Subcutaneous adipose tissue (tissue), 4 donors: ENCODE results near the gene SLC22A5. TPM values are rescaled to one million over a fixed set of nuclear protein-coding genes. Genes with fewer than 3 reads are reported as not detected.

Source experiments
- total RNA-seq, 4 donors: library from RNA; depleted of rRNA; stranded (reverse); fragments of >200 nt; gene quantifications; one replicate each; pipeline ENCODE4 v1.1.0, GENCODE V29; 2016
- TF ChIP-seq, protein P1 (sequence below): fragments of 450-650 bp; IDR thresholded peaks from one replicate; pipeline ENCODE4 v1.5.1; 2016; ENCODE audit warnings: low read depth, mild to moderate bottlenecking, control low read depth, antibody characterized with exemption, moderate library complexity

SLC22A5 gene
- total RNA-seq, 4 donors from 2014 or later = 5.6 to 8.2 (median 6.8) TPM

DNA sequence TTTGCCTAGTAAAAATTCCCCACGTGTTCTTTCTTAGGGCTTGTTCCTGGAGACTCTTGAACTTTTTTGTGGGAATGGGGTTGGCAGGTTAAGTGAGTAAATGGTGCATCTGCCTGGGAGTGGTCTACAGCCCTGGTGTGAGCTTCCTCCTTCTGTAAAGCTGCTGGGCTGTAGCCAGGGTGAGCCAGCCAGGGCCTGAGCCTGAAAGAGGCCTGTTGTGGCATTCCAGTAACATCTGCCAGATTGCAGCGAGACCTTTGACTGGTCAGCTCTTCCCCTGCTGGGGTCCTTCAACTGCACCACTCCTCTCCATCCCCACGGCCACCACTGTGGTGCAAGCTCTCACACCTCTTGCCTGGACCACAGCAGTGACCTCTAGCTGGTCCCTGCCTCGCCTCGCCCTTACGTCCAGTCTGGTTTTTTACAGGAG, 47.5 kb downstream of the SLC22A5 start:
- TF ChIP-seq, protein P1, sequence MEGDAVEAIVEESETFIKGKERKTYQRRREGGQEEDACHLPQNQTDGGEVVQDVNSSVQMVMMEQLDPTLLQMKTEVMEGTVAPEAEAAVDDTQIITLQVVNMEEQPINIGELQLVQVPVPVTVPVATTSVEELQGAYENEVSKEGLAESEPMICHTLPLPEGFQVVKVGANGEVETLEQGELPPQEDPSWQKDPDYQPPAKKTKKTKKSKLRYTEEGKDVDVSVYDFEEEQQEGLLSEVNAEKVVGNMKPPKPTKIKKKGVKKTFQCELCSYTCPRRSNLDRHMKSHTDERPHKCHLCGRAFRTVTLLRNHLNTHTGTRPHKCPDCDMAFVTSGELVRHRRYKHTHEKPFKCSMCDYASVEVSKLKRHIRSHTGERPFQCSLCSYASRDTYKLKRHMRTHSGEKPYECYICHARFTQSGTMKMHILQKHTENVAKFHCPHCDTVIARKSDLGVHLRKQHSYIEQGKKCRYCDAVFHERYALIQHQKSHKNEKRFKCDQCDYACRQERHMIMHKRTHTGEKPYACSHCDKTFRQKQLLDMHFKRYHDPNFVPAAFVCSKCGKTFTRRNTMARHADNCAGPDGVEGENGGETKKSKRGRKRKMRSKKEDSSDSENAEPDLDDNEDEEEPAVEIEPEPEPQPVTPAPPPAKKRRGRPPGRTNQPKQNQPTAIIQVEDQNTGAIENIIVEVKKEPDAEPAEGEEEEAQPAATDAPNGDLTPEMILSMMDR = no peak

DNA sequence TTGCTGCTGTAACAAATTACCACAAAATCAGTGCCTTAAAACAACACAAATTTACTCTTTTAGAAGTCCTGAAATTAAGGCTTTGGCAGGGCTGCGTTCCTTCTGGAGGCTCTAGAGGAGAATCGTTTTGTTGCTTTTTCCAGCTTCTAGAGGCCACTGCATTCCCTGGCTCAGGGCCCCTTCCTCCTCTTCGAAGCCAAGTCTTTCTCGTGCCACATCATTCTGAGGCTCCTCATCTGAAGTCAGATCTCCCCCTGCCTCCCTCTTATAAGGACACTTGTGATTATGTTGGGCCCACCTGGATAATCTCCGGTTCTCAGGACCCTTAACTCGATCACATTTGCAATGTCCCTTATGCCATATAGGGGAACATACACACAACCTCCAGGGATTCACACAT, 48.0 kb downstream of the SLC22A5 start:
- TF ChIP-seq, protein P1 = no peak

DNA sequence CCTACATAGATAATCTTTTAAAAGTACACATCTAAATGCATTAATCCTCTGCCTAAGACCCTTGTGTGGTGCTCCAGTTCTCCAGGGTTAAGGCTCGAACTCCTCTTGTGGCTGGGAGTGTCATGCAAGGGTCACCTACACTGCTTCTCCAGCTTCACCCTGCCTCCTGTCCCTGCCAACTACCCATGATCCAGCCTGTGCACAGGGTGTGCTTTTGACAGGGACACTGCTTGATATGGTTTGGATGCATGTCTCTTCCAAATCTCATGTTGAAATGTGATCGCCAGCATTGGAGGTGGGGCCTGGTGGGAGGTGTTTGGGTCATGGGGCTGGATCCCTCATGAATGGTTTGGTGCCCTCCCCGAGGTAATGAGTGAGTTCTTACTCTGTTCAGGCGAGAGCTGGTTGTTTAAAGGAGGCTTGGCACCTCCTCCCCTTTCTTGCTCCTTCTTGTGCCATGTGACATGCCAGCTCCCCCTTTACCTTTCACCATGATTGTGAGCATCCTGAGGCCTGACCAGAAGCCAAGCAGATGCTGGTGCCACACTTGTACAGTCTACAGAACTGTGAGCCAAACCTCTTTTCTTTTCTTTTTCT, 48.5 kb downstream of the SLC22A5 start:
- TF ChIP-seq, protein P1 = no peak

DNA sequence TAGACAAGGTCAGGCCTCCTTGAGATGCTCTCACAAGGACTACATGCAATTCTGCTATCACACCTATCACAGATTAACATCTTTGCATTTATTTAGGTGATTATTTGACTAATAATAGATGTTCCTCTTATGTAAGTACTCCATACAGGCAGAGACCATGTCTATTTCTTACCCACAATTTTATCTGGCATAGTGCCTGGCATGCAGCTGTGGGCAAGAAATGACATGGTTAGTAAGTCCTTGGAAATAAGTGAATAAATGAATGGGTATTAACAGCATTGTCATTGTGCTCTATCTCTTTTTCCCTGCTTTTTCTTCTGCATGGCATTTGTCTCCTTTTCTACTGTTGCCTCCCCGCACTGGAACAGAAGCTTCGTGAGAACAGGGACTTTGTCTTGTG, 49.4 kb downstream of the SLC22A5 start:
- TF ChIP-seq, protein P1 = no peak

DNA sequence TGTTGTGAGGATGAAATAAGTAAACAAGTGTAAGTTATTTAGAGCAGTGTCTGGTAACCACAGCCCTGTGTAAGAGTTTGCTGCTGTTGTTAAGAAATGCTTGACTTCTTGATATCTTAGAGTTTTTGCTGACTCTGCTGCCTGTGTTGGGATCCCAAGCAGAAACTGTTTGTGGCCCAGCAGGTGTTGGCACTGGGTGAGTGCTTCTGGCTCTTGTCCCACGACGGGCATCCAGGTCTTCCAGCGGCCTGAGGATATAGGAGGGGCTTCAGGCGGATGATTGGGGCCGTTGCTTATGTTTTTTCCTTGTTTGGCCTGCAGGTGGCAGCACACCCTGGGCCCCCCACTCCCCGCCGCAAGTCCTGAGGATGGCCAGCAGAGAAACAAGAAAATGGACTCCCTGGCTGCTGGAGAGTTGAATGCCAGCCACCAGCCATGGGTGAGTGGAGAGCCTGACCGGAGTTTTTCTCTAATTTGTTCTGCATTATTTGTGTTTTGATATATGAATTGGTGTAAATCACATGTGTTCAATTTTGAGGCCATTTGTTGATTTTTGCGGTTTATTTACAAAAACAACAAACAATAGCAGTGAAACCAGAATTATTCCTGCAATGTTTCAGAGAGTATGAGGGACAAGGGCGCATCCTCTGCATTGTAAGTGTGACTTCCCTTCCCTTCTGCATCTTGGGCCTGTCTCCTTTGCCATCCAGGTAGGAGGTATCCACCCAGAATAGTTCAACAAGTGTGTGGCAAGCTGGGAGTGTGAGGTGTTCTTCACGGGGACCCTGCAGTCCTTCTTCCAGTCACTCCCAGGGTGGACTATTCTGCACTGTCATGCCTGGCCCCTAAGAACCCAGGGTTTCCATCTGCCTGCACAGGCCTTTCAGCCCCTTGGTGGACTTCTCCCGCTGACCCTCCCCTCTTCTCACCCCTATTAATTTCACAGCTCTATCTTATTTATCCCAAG, 50.3 kb downstream of the SLC22A5 start:
- TF ChIP-seq, protein P1 = no peak

DNA sequence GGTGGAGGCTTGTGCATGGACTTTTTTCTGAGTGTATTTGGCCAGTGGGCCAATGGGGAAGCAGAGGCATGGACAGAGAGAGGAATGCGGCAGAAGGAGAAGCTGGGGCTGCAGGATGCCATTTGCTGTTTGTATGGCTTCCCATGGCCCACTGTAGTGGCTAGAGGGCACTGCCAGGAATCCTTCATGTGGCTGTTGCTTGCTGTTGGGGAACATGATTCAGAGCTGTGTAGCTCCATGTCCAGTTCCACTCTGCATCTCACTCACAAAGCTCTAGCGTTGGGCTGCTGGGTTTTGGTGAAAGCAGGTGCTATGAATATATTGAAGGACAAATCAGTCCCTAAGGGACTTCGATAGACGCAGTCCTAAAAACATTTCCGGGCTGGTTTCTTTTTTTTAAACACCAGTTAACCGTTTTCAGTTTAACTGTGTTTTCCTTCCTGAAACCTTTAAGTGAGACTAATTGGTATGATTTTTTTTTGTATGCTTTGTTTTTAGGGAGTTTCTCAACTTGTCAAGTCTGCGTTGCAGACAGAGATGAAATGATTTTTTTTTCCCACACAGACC, 51.3 kb downstream of the SLC22A5 start:
- TF ChIP-seq, protein P1 = no peak

DNA sequence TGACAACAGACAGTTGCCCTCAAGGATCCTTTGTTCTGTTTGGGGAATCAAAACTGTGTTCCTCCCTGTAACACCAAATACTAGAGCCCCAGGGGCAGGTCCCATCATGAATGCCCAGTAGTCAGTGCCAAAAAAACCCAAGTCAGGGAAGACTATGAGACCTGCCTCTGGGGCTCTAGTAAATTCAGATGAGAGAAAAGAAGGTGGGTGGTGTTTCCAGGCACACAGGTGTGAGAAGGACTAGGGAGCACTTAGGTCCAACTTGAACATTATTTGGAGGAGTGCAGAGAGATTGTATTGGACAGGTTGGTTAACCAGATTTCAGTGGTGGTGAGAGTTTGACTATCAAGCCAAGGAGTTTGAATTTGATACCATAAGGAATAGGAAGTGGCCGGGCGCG, 52.0 kb downstream of the SLC22A5 start:
- TF ChIP-seq, protein P1 = no peak
